HL-60 (cell line): ENCODE results near the gene CD19.
"Not testable (repeated sequence)": the region's sequence is repeated elsewhere in the genome, so short reads cannot be mapped to it uniquely, and the experiment has no call there.

Experiments used
- DNase-seq, 2 experiments: peaks; one replicate each; pipeline ENCODE4 v3.0.0-alpha.2; 2010 to 2020; ENCODE audit warnings: low read depth in 1 of 2, low spot score in 1 of 2
- H3K27ac ChIP-seq: fragments of 250-450 bp; sonication (Bioruptor Pico); replicated peaks from 2 replicates; pipeline ENCODE4 v1.5.1; 2020; ENCODE audit warnings: mild to moderate bottlenecking, moderate library complexity
- H3K27me3 ChIP-seq: fragments of 250-450 bp; sonication (Bioruptor Pico); 2 replicates; pipeline ENCODE4 v1.5.1; 2021; ENCODE audit warnings: mild to moderate bottlenecking, moderate library complexity; ENCODE audit not compliant: insufficient read depth, poor library complexity, severe bottlenecking
- H3K4me3 ChIP-seq: replicated peaks from 2 replicates; pipeline ENCODE4 v1.5.1; 2011; ENCODE audit warnings: mild to moderate bottlenecking, control low read depth, low read length; ENCODE audit not compliant: insufficient read depth
- CTCF ChIP-seq: IDR thresholded peaks from one replicate; pipeline ENCODE4 v1.5.1; 2011; ENCODE audit warnings: low read length, control low read depth, inconsistent platforms; ENCODE audit not compliant: insufficient read depth
- GABPA ChIP-seq: IDR thresholded peaks from 2 replicates; pipeline ENCODE4 v1.6.1; 2012; ENCODE audit warnings: low read depth
- POLR2AphosphoS5 ChIP-seq: IDR thresholded peaks from 2 replicates; pipeline ENCODE4 v1.6.1; 2012; ENCODE audit warnings: low read depth
- REST ChIP-seq: IDR thresholded peaks from 2 replicates; pipeline ENCODE4 v1.6.1; 2012; ENCODE audit warnings: low read depth; ENCODE audit not compliant: insufficient replicate concordance
- SPI1 ChIP-seq: IDR thresholded peaks from 2 replicates; pipeline ENCODE4 v1.6.1; 2012; ENCODE audit warnings: low read depth, mild to moderate bottlenecking, borderline replicate concordance

Gene CD19

GRCh38 chr16:28977703-28978662 lies 46.2 kb downstream of the CD19 start:
- DNase-seq = peak in 1 of 2 experiments; percentile 45
- Histone ChIP-seq H3K27ac (peak overlapping the region; percentile 49), H3K4me3 (no peak overlapping the region), H3K27me3 (no peaks in the 10 kb centered on the region)
- TF ChIP-seq CTCF (peak; percentile 3), SPI1 (0 out of 2 replicates have a peak, but pooled peaks have one; percentile 2), REST (no peak)

GRCh38 chr16:28980330-28980729 lies 48.6 kb downstream of the CD19 start:
- H3K27ac ChIP-seq, H3K4me3 ChIP-seq, DNase-seq, H3K27me3 ChIP-seq: not testable (repeated sequence)

GRCh38 chr16:28980929-28981328 lies 49.2 kb downstream of the CD19 start:
- H3K27ac ChIP-seq = no peak overlapping the region
- TF ChIP-seq SPI1 (no peak), CTCF (no peak), GABPA (no peak), POLR2AphosphoS5 (no peak), REST (no peak)
- H3K27me3 ChIP-seq = no peaks in the 10 kb centered on the region
- no peak overlapping the region for H3K4me3 ChIP-seq
- DNase-seq = no peak

GRCh38 chr16:28981517-28981916 lies 49.7 kb downstream of the CD19 start:
- Histone ChIP-seq H3K4me3 (no peak overlapping the region), H3K27me3 (no peaks in the 10 kb centered on the region), H3K27ac (no peak overlapping the region)
- DNase-seq = peak; percentile 48 to 56
- TF ChIP-seq POLR2AphosphoS5 (no peak), GABPA (no peak), SPI1 (no peak), REST (no peak), CTCF (peak; percentile 97)
